Caki2 (cell line): ENCODE measurements around the gene SLC25A29. TPM values are rescaled to one million over a fixed set of nuclear protein-coding genes. Genes with fewer than 3 reads are reported as not detected.
A peak's percentile ranks its signal among the peaks of the same experiment; 100 is the strongest.
"Not testable (repeated sequence)": the region's sequence is repeated elsewhere in the genome, so short reads cannot be mapped to it uniquely, and the experiment has no call there.

ENCODE experiments used
- DNase-seq: peaks from one replicate; pipeline ENCODE4 v3.0.0-alpha.2; 2015; ENCODE audit warnings: low read depth
- in situ Hi-C: cut with HindIII; loops from 2 replicates; pipeline ENCODE4 v1.10.0; 2016; ENCODE audit warnings: low sequenced_read_pairs, low pct_unique_long_range_greater_than_20kb, mixed read lengths
- total RNA-seq: library from RNA; depleted of rRNA; stranded (reverse); fragments of >200 nt; shearing (Covaris generic); gene quantifications from 2 replicates; pipeline ENCODE4 v1.2.3, GENCODE V29; 2014; ENCODE audit warnings: low replicate concordance; rRNA removed

Gene SLC25A29, protein sequence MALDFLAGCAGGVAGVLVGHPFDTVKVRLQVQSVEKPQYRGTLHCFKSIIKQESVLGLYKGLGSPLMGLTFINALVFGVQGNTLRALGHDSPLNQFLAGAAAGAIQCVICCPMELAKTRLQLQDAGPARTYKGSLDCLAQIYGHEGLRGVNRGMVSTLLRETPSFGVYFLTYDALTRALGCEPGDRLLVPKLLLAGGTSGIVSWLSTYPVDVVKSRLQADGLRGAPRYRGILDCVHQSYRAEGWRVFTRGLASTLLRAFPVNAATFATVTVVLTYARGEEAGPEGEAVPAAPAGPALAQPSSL
- total RNA-seq, result 33.6 and 46.0 TPM in 2 replicates

- in situ Hi-C loops, result no loop called here
- DNase-seq, result peak; percentile 73
These were observed at the start of gene SLC25A29 for GRCh38 chr14:100306101-100306997. SLC25A29 (minus strand) TSS chr14:100306444; CDS start chr14:100306232, 212 bp downstream.

DNA sequence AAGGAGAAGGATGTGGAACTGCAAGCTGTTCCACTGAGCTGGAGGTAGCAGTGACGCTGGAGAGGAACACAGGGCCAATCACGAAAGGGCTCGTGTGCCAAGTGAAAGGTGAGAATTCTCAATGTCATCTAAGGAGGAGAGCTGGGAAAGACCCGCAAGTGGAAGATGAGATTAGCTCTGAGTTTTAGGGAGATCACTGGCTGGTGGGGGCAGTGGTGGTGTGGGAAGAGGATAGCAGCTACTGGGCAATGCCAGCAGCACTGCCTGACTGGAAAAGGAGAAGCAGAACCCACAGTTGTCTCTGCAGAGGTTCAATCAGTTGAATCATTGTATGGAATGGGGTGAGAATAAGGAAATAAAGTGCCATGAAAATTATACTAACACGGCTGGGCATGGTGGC, 44.7 kb upstream of the SLC25A29 start:
- no peak for DNase-seq
- in situ Hi-C loops, result no loop called here

DNA sequence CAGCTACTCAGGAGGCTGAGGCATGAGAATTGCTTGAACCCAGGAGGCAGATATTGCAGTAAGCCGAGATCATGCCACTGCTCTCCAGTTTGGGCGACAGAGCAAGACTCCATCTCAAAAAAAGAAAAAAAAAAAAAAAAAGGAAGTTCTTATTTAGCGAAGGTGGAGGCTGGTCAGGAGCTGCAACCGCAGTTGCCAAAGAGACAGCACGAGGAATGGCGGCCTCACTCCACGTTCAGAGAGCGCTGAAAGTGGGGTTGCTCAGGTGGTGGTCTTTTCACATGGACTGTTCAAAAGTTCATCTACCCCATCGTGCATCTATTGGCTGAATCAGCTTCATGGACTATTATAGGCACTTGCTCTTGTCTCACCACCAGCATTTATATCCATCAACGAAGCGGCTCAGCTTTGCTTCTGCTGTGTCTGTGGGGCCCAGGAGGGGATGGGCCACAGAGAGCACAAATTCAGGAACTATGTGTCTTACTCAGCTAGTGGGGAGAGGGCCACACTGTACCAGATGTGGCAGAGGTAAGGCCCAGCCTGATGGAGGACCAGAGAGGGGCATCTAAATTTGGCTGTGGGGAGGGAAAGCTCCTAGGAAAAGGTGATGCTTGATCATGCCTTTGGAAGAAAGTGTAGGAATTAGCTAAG, 44.2 kb upstream of the SLC25A29 start:
- no peak for DNase-seq
- in situ Hi-C loops, result no loop called here

- in situ Hi-C loops, result no loop called here
- no peak for DNase-seq
These were observed 42.8 kb upstream of the SLC25A29 start for GRCh38 chr14:100348784-100349685.

DNA sequence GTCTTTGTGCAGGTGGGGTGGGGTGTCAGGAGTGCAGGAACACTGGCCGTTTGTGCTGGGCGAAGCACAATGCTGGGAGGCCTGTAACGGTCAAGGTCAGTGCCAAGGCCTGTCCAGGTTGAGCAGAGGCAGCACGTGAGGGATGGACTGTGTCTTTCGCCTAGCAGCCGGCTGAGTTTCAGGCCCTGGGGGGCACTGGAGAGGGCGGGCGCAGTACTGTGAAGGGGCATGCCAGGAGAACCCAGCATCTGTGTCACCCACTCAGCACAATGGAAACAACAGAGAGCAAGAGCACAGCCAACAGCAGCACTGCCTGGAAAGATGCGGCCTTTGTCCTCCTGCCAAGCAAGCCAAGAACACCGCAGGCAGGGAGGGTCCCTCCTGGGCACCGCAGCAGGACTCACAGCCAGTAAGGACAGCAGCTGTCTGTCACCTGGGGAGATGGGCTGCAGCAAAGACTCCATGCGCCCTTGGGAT, 42.0 kb upstream of the SLC25A29 start:
- no peak for DNase-seq
- in situ Hi-C loops, result no loop called here

DNA sequence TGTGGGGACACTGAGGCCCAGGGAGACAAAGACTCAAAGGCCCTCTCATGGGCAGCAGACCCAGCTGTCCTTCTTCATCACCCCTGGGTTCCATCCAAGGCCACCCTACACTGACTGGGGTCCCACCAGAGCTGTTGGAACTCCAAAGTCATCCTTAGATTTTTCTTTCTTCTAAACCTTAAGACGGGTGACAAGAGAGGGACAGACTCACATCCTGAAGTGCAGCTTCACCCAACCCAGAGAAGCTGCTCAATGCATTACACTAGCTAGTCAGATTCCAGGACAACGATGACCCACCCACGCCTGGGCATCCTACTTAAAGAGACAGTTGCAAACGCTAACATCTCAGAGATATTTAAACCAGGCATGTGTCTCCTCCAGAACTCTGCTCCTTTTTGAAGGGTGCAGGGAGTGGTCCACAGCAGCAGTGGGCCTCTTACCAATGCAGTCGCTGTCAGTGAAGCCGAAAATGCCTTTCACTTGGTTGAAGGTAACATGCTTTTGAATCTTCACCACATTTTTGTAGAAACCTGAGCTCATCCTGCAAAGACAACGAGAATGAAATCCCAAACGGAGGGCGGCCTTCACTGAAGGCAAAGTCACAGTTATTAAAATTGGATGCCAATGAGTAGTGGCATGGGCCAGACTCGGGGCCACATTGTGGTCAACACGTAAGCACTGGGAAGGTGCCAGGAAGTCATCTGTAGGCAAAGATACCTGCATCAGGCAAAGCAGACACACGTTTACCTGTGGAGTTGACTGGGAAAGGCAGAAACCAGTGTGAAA, 40.3 kb upstream of the SLC25A29 start:
- in situ Hi-C loops, result no loop called here
- no peak for DNase-seq

DNA sequence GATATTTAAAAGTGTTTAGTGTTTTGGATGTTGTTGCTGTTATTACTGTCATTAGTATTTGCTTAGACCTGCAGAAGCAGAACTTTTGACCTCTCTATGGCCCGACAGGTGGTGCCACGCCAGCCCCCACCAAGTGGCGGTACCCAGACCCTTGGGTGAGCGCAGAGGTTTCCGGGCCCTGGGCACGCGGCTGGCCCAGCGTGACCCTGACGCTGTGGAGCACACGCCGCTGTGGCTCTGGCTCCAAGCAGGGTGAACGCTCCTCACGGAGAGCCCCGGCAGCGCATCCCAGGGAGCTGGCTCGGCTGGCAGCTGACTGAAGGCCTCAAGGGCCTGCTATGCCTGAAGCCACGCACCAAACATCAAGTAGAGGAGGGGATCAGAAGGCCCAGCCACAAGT, 39.5 kb upstream of the SLC25A29 start:
- in situ Hi-C loops, result no loop called here
- no peak for DNase-seq

- DNase-seq, in situ Hi-C loops: not testable (repeated sequence)
These were observed 38.4 kb upstream of the SLC25A29 start for GRCh38 chr14:100344657-100345056.

DNA sequence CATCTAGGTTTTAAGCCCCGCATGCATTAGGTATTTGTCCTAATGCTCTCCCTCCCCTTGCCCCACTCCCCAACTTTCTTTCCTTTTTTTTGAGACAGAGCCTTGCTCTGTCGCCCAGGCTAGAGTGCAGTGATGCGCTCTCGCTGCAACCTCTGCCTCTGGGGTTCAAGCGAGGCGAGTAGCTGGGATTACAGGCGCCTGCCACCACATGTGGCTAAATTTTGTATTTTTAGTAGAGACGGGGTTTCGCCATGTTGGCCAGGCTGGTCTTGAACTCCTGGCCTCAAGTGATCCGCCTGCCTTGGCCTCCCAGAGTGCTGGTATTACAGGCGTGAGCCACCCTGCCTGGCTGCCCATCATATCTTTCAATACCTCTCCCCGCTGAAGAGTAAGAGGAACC, 36.6 kb upstream of the SLC25A29 start:
- DNase-seq, in situ Hi-C loops: not testable (repeated sequence)

DNA sequence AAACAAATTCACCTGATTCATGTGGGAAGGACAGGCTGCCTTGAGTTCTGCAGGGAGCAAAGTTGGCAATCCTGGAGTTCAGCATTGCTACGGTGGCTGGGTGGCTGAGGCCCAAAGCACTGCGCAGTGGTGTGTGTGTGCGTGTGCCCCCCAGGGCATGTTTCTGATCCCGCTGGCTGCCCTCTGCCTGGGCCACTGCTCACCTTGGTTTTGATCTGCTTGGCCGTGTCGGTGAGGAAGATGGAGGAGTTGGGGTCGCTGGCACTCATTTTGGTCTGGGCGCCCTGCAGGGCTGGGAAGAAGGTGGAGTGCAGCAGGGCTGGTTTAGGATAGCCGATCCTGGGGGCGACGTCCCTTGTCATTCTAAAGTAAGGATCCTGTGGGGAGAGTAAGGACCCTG, 36.0 kb upstream of the SLC25A29 start:
- in situ Hi-C loops, result no loop called here
- no peak for DNase-seq

DNA sequence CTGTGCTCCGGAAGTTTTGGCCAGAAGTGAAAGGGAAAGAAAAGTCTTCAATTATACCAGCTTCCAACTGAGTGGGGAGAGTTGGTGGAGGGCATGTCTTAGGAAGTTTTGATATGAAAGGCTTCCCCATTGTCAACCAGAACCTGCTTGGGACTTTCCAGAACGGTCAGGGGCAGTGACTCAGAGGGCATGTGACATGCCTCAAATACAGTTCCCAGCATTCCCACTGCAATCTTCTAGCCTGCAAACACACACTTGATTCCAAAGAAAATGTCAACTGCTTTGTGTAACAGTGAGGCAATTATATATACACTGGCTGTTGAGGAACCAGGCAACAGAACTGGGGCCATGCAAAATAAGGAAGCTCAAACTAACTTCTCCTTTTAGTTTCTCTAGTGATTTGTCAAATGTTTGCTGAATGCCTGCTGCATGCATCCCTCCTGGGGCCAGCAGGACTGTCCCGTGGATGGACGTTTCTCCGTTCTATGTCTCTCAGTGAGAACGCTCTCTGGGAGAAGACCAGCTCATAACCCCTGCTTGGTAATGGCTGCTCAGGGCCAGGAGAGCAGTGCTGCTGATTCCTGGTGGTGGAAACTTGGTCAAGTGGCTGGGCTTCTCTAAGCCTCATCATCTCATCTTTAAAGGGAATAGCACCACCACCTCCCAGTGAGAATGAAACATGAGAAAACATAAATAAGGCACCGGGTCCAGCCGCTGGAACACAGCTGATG, 35.2 kb upstream of the SLC25A29 start:
- DNase-seq, result peak; percentile 63
- in situ Hi-C loops, result no loop called here

GRCh38 chr14:100340423-100340813, 34.2 kb upstream of the SLC25A29 start:
- DNase-seq, result no peak
- in situ Hi-C loops, result no loop called here

- in situ Hi-C loops, result no loop called here
- no peak for DNase-seq
These were observed 33.6 kb upstream of the SLC25A29 start for GRCh38 chr14:100339766-100340422.

DNA sequence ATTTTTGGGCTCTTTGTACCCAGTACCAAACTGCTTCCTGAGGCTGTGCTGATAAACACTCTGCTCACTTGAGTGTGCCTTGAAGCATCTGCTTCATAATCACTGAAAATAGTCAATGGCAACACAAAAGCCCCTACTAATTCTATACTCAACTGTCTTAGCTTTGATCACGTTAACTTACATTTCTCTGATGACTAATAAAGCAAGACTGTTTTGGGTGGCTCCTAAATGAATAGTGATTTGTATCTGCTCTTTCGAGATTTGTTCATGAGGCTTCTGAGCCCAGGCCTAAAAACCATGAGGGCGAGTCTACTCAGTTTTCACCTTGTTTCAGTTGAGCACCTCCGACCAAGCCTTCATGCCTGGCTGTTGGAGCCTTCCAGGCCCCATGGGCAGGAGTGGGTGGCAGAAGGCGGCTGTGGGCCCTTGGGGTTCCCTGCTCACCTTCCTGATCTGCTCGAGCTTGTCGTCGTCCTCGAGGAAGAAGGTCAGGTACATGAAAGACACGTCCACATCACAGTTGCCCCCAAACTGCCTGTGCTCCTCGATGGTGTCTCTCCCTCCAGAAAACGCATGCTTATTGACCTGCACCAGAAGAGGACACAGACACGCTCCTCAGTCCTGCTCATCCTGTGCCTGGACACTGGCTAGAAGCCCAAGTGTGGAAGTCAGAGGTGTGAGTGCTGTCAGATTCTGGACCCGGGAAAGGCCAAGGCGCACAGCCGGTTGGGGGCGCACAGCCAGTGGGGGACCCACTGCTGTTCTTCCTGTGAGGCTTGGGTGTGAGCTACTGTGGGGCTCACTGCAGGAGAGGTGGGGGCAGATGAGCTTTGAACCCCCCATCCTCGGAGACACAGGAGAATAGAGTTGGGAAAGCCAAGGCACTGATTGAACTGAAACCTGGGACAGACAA, 30.6 kb upstream of the SLC25A29 start:
- DNase-seq, result no peak
- in situ Hi-C loops, result no loop called here

GRCh38 chr14:100334904-100335303, 28.7 kb upstream of the SLC25A29 start:
- in situ Hi-C loops, result no loop called here
- no peak for DNase-seq
